Upper lobe of right lung (tissue), 1 donor: ENCODE measurements around the gene DCAF6. TPM values are rescaled to one million over a fixed set of nuclear protein-coding genes. Genes with fewer than 3 reads are reported as not detected.
A peak's percentile ranks its signal among the peaks of the same experiment; 100 is the strongest.

ENCODE experiments used
- ATAC-seq: fragments of 200-7000 bp; cut with Tn5 transposase; one replicate; pipeline ENCODE4 v1.9.1; 2020; ENCODE audit warnings: mild to moderate bottlenecking, moderate library complexity
- DNase-seq: peaks from one replicate; pipeline ENCODE4 v3.0.0-alpha.2; 2020
- H3K27ac ChIP-seq: fragments of 200-600 bp; one replicate; pipeline ENCODE4 v1.8.0; 2022
- H3K27me3 ChIP-seq: fragments of 200-600 bp; one replicate; pipeline ENCODE4 v1.8.0; 2022; ENCODE audit warnings: mild to moderate bottlenecking
- H3K36me3 ChIP-seq: fragments of 200-600 bp; one replicate; pipeline ENCODE4 v1.8.0; 2022
- H3K4me1 ChIP-seq: fragments of 200-600 bp; one replicate; pipeline ENCODE4 v1.8.0; 2022
- H3K4me3 ChIP-seq: fragments of 200-600 bp; one replicate; pipeline ENCODE4 v1.8.0; 2022; ENCODE audit warnings: mild to moderate bottlenecking
- H3K9me3 ChIP-seq: fragments of 200-600 bp; one replicate; pipeline ENCODE4 v1.8.0; 2022
- intact Hi-C: fragments of 100-400 bp; cut with DNase I; formaldehyde crosslinking; loops from one replicate; pipeline ENCODE4 v1.11.0; 2022
- total RNA-seq: library from RNA; stranded (reverse); fragmentation: NEBNext Ultra II Directional; extraction: Animal tissue kit (Norgen Biotek cat#: 25700); gene quantifications from one replicate; pipeline ENCODE4 v1.2.1, GENCODE V29; 2021
- TF ChIP-seq, protein P1 (sequence below): fragments of 200-600 bp; IDR thresholded peaks from one replicate; pipeline ENCODE4 v1.8.0; 2022; ENCODE audit warnings: antibody characterized with exemption
- donor health status: DM: no; HTN: yes; CAD: no; lungs with severe emphysema.

DCAF6 gene
- total RNA-seq, 1 donor from 2014 or later: 49.9 TPM

DNA sequence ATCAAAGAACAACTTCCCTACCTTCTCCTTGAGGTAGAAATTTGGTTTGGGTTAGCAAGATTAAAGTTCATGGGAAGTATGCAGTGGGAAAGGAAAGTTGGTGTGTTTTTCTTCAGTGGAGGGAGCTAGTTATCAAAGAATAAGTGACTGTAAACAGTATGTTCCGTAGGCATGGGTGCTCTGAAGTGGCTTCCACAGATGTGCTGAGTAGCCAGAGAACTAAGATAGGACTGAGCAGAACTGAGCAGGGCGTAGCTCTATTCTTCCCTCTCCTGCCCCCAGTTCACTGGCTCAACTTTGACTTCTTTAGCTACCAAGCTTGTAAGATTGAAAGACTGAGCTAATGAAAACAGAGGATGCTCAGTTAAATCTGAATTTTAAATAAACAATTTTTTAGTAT, 26.0 kb upstream of the DCAF6 start:
- Histone ChIP-seq H3K36me3 (peaks cover 3% of the 10 kb centered on the region), H3K9me3 (no peaks in the 10 kb centered on the region), H3K27ac (no peak overlapping the region), H3K4me3 (no peak overlapping the region), H3K27me3 (no peaks in the 10 kb centered on the region), H3K4me1 (no peaks in the 10 kb centered on the region)
- ATAC-seq (peak; percentile 34), DNase-seq (no peak)
- TF ChIP-seq, protein P1, sequence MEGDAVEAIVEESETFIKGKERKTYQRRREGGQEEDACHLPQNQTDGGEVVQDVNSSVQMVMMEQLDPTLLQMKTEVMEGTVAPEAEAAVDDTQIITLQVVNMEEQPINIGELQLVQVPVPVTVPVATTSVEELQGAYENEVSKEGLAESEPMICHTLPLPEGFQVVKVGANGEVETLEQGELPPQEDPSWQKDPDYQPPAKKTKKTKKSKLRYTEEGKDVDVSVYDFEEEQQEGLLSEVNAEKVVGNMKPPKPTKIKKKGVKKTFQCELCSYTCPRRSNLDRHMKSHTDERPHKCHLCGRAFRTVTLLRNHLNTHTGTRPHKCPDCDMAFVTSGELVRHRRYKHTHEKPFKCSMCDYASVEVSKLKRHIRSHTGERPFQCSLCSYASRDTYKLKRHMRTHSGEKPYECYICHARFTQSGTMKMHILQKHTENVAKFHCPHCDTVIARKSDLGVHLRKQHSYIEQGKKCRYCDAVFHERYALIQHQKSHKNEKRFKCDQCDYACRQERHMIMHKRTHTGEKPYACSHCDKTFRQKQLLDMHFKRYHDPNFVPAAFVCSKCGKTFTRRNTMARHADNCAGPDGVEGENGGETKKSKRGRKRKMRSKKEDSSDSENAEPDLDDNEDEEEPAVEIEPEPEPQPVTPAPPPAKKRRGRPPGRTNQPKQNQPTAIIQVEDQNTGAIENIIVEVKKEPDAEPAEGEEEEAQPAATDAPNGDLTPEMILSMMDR: no peak
- intact Hi-C loops: no loop called here

- no peak overlapping the region for H3K27ac ChIP-seq
- no peaks in the 10 kb centered on the region for H3K27me3 ChIP-seq
- intact Hi-C loops: no loop called here
- no peaks in the 10 kb centered on the region for H3K9me3 ChIP-seq
- no peak for DNase-seq
- H3K4me1 ChIP-seq: no peaks in the 10 kb centered on the region
- no peak overlapping the region for H3K4me3 ChIP-seq
- TF ChIP-seq, protein P1: no peak
- no peak for ATAC-seq
- H3K36me3 ChIP-seq: peaks cover 5% of the 10 kb centered on the region
Observed at GRCh38 chr1:167911413-167911812, 25.1 kb upstream of the DCAF6 start.

GRCh38 chr1:167912294-167912693, 24.2 kb upstream of the DCAF6 start:
- TF ChIP-seq, protein P1: no peak

DNA sequence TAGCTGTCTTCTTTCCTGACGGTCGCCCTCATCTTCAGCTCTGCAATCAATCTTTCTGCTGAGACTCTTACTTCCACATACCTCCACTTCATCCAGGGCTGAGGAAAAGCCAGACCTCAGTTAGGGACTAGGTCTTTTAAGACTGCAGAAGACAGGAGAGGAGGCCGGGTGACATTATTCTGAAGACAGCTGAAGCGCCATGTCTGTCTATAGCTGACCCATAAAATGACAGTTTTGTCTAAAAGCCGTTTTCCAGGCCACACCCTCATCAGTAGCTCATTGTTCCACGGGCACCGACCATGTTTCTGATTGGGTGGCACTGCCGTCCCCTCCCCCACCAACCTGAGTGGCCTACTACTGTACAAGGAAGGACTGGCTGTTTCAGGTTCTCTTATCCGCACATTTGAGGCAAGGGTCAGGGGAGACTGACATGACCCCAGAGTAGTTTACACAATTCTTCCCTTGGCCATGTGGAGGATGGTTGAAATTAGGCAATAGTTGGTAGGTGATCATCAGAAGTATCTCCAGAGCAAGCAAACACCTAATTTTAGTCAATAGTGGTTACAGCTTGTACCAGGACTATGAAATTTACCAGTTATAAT, 22.5 kb upstream of the DCAF6 start, which contains the start of gene ADCY10:
Gene ADCY10 (minus strand): TSS at position 240 of the 602 bp plus-strand sequence. CDS start 8,994 bp downstream, outside the sequence.
- no peaks in the 10 kb centered on the region for H3K27me3 ChIP-seq
- H3K4me3 ChIP-seq: no peak within 1 kb of the TSS
- no peak within 1 kb of the TSS for H3K27ac ChIP-seq
- ATAC-seq (no peak), DNase-seq (no peak)
- intact Hi-C loops: no loop called here
- no peaks in the 10 kb centered on the region for H3K4me1 ChIP-seq
- TF ChIP-seq, protein P1: no peak
- H3K36me3 ChIP-seq: peaks cover 24% of the 10 kb centered on the region
- no peaks in the 10 kb centered on the region for H3K9me3 ChIP-seq

More at GRCh38 chr1:167912294-167912693, 24.2 kb upstream of the DCAF6 start:
- Histone ChIP-seq H3K27ac (no peak overlapping the region), H3K27me3 (no peaks in the 10 kb centered on the region), H3K4me1 (no peaks in the 10 kb centered on the region), H3K36me3 (peaks cover 14% of the 10 kb centered on the region), H3K4me3 (no peak overlapping the region), H3K9me3 (no peaks in the 10 kb centered on the region)
- no peak for DNase-seq
- no peak for ATAC-seq
- intact Hi-C loops: no loop called here

DNA sequence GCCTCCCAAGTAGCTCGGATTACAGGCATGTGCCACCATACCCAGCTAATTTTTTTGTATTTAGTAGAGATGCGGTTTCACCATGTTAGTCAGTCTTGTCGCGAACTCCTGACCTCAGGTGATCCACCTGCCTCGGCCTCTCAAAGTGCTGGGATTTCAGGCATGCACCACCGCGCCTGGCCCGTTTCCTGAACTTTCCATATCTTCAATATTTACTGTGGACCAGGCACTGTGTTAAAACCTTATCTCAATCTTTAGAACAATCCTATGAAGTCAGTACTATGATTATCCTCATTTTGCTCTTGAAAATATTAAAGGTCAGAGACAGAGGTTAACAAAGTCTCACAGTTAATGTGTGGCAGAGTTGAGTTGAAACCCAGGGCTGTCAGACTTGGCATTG, 20.9 kb upstream of the DCAF6 start:
- intact Hi-C loops: no loop called here
- no peak overlapping the region for H3K4me3 ChIP-seq
- DNase-seq (no peak), ATAC-seq (no peak)
- no peaks in the 10 kb centered on the region for H3K27me3 ChIP-seq
- H3K36me3 ChIP-seq: peaks cover 24% of the 10 kb centered on the region
- H3K27ac ChIP-seq: no peak overlapping the region
- H3K4me1 ChIP-seq: no peaks in the 10 kb centered on the region
- no peaks in the 10 kb centered on the region for H3K9me3 ChIP-seq
- TF ChIP-seq, protein P1: no peak
